CD4-positive, alpha-beta T cell (primary cell): Measurements from ENCODE around the gene UBP1. TPM values are rescaled to one million over a fixed set of nuclear protein-coding genes. Genes with fewer than 3 reads are reported as not detected.

Source experiments
- ATAC-seq: fragments of 200-7000 bp; cut with Tn5 transposase; one replicate; pipeline ENCODE4 v1.10.0; 2022; ENCODE audit warnings: mild to moderate bottlenecking; ENCODE audit not compliant: poor library complexity
- CTCF ChIA-PET: fragments of 350-600 bp; sonication (Branson Sonifier 250); formaldehyde crosslinking; loops from one replicate; lab custom pipeline; 2021; ENCODE audit warnings: antibody characterized with exemption, inconsistent platforms; lab: Charles Lee
- POLR2A ChIA-PET: fragments of 350-600 bp; sonication (Branson Sonifier 250); formaldehyde crosslinking; loops from one replicate; lab custom pipeline; 2021; ENCODE audit warnings: antibody characterized with exemption, inconsistent platforms; lab: Charles Lee
- DNase-seq, 14 experiments: peaks; one replicate each; pipeline ENCODE4 v3.0.0-alpha.2; 2013 to 2020; ENCODE audit warnings: mixed read lengths in 2 of 14
- H3K27ac ChIP-seq, 2 donors: one replicate each; pipeline versions ENCODE4 v1.5.1 to v1.7.0; 2013; ENCODE audit warnings: low read length in 2 of 2, low read depth in 1 of 2, mild to moderate bottlenecking in 1 of 2
- H3K27me3 ChIP-seq, 2 experiments: 1 replicate in 1 of 2; 2 replicates in 1 of 2; pipeline versions ENCODE4 v1.6.1 to v1.7.0; 2013; ENCODE audit warnings: low read length in 2 of 2, control low read depth in 1 of 2, mild to moderate bottlenecking in 1 of 2, moderate library complexity in 1 of 2; ENCODE audit not compliant: insufficient read depth in 2 of 2, control insufficient read depth in 1 of 2
- H3K36me3 ChIP-seq: one replicate; pipeline ENCODE4 v1.6.1; 2013; ENCODE audit warnings: low read length, control low read depth; ENCODE audit not compliant: insufficient read depth
- H3K4me1 ChIP-seq: one replicate; pipeline ENCODE4 v1.6.1; 2013; ENCODE audit warnings: low read length, control low read depth; ENCODE audit not compliant: insufficient read depth
- H3K4me3 ChIP-seq: one replicate; pipeline ENCODE4 v1.5.1; 2013; ENCODE audit warnings: mild to moderate bottlenecking, low read length, moderate library complexity
- H3K9me3 ChIP-seq, 2 experiments: 1 replicate in 1 of 2; 2 replicates in 1 of 2; pipeline versions ENCODE4 v1.6.1 to v1.7.0; 2013; ENCODE audit warnings: low read length in 2 of 2, mild to moderate bottlenecking in 2 of 2, control low read depth in 1 of 2, moderate library complexity in 1 of 2; ENCODE audit not compliant: control insufficient read depth in 1 of 2, insufficient read depth in 1 of 2
- H3K27ac Mint-ChIP-seq: one replicate; pipeline ENCODE4 v1.8.0; 2020; ENCODE audit warnings: mixed read lengths
- H3K27me3 Mint-ChIP-seq: one replicate; pipeline ENCODE4 v1.8.0; 2021; ENCODE audit warnings: mixed read lengths
- H3K36me3 Mint-ChIP-seq: one replicate; pipeline ENCODE4 v1.8.0; 2021; ENCODE audit warnings: low read depth, mixed read lengths
- H3K4me1 Mint-ChIP-seq: one replicate; pipeline ENCODE4 v1.8.0; 2021; ENCODE audit warnings: low read depth, mixed read lengths
- H3K4me3 Mint-ChIP-seq: one replicate; pipeline ENCODE4 v1.8.0; 2020; ENCODE audit warnings: mild to moderate bottlenecking, mixed read lengths
- H3K9me3 Mint-ChIP-seq: one replicate; pipeline ENCODE4 v1.8.0; 2020; ENCODE audit warnings: mixed read lengths
- intact Hi-C, 2 experiments: fragments of 100-400 bp; cut with DNase I in 1 of 2; cut with micrococcal nuclease in 1 of 2; formaldehyde crosslinking; loops; one replicate each; pipeline versions ENCODE4 v1.15.1 to v1.9.0; 2023 to 2025; cut with DNase I, micrococcal nuclease
- total RNA-seq, 174 experiments: library from RNA in 2 of 174; stranded (reverse) in 2 of 174; gene quantifications; one replicate each; pipeline ENCODE4 v1.2.3 and lab custom pipeline; 2021 to 2026
- TF ChIP-seq, protein P1 (sequence below): fragments of 200-600 bp; IDR thresholded peaks from one replicate; pipeline ENCODE4 v1.8.0; 2022; ENCODE audit warnings: antibody characterized with exemption, mild to moderate bottlenecking

The UBP1 gene
- total RNA-seq, 2 experiments from 2014 or later = 59.5 to 61.6 TPM

DNA sequence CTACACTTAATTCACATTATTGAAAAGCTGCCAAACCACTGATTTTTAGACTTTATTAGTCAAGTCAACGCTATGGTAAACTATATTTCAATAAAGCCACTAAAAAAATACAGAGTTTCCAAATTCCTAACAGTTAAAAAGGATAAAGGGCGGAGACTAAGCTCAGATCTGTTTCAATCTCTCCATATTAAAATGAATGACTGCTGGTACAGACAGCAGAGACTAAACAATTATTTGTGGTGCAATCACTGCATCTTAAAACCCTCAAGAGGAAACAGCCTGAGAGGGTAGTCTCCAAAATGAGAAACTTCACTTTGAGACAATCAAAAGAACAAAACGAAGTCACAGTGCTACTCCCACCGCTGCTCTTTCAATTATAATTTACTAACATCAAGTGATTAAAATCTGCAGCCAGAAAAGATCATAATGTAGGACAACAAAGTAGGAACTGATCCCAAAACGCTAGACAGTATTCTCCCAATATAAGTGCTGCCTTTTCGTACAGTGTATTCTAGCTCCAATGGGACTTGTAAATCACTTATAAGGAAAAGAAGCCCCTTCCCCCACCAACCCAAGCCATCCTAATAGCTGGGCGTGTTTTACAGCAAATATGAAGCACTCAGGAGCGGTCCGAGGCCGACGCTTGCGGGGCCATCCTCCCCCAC, 1.2 kb downstream of the UBP1 start:
- H3K4me1 ChIP-seq = peaks cover 30% of the 10 kb centered on the region
- H3K9me3 Mint-ChIP-seq = no peaks in the 10 kb centered on the region
- peaks cover 62% of the 10 kb centered on the region for H3K4me1 Mint-ChIP-seq
- H3K27ac ChIP-seq = peak overlapping the region; percentile 57 to 60
- H3K9me3 ChIP-seq = no peaks in the 10 kb centered on the region
- no peak for ATAC-seq
- H3K36me3 Mint-ChIP-seq = peaks cover 23% of the 10 kb centered on the region
- no peaks in the 10 kb centered on the region for H3K27me3 Mint-ChIP-seq
- H3K4me3 ChIP-seq = peak overlapping the region; percentile 60
- ChIA-PET POLR2A (interaction anchor here (0.5 to 1.6 kb wide), 4 partner anchors 10 to 359 kb away, joined by 3 to 5 read pairs (median 4); partner anchors contain the start of gene PDCD6IP), CTCF (no interaction called here)
- peak overlapping the region; percentile 95 for H3K27ac Mint-ChIP-seq
- DNase-seq = peak in 3 of 14 experiments; percentile 27 to 44 (median 38)
- H3K4me3 Mint-ChIP-seq = peak overlapping the region; percentile 93
- no peaks in the 10 kb centered on the region for H3K27me3 ChIP-seq
- intact Hi-C loops = loop anchor here (5.0 kb wide), 2 partner anchors 278 to 322 kb away; partner anchors contain the start of gene CLASP2 (in 1 of the 2)
- TF ChIP-seq, protein P1, sequence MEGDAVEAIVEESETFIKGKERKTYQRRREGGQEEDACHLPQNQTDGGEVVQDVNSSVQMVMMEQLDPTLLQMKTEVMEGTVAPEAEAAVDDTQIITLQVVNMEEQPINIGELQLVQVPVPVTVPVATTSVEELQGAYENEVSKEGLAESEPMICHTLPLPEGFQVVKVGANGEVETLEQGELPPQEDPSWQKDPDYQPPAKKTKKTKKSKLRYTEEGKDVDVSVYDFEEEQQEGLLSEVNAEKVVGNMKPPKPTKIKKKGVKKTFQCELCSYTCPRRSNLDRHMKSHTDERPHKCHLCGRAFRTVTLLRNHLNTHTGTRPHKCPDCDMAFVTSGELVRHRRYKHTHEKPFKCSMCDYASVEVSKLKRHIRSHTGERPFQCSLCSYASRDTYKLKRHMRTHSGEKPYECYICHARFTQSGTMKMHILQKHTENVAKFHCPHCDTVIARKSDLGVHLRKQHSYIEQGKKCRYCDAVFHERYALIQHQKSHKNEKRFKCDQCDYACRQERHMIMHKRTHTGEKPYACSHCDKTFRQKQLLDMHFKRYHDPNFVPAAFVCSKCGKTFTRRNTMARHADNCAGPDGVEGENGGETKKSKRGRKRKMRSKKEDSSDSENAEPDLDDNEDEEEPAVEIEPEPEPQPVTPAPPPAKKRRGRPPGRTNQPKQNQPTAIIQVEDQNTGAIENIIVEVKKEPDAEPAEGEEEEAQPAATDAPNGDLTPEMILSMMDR = no peak
- no peaks in the 10 kb centered on the region for H3K36me3 ChIP-seq

DNA sequence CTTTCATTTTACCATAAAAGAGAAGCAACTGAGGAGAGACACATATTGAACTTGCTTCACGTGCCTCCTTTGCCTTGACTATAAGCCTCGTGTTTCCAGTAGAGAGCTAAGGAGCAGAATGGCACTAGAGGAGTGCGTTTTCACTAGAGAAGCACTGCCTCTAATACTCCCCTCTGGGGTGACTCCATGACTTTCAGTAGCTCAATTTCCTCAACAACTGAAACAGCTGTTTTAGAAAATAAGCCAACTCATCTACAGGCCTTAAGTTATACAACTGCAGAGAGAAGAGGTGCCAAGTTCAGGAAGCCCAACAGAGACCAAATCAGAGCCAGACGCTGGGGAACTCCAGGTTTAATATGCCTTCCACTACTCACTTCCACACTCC, 1.9 kb downstream of the UBP1 start:
- Histone ChIP-seq H3K4me3 (peak overlapping the region; percentile 60), H3K27me3 (no peaks in the 10 kb centered on the region), H3K4me1 (peaks cover 36% of the 10 kb centered on the region), H3K27ac (peak overlapping the region; percentile 8 to 26), H3K9me3 (no peaks in the 10 kb centered on the region), H3K36me3 (no peaks in the 10 kb centered on the region)
- DNase-seq = peak in 3 of 14 experiments; percentile 30 to 55 (median 55)
- Mint-ChIP-seq H3K4me1 (peaks cover 69% of the 10 kb centered on the region), H3K27ac (peak overlapping the region; percentile 95), H3K9me3 (no peaks in the 10 kb centered on the region), H3K4me3 (peak overlapping the region; percentile 93), H3K36me3 (peaks cover 27% of the 10 kb centered on the region), H3K27me3 (no peaks in the 10 kb centered on the region)
- TF ChIP-seq, protein P1 = no peak
- no peak for ATAC-seq
- intact Hi-C loops = loop anchor here (5.0 kb wide), 2 partner anchors 279 to 321 kb away; partner anchors contain the start of gene CLASP2 (in 1 of the 2)
- ChIA-PET CTCF (no interaction called here), POLR2A (interaction anchor here (0.5 to 1.6 kb wide), 5 partner anchors 9 to 360 kb away, joined by 3 to 5 read pairs (median 3); partner anchors contain the start of gene PDCD6IP)

DNA sequence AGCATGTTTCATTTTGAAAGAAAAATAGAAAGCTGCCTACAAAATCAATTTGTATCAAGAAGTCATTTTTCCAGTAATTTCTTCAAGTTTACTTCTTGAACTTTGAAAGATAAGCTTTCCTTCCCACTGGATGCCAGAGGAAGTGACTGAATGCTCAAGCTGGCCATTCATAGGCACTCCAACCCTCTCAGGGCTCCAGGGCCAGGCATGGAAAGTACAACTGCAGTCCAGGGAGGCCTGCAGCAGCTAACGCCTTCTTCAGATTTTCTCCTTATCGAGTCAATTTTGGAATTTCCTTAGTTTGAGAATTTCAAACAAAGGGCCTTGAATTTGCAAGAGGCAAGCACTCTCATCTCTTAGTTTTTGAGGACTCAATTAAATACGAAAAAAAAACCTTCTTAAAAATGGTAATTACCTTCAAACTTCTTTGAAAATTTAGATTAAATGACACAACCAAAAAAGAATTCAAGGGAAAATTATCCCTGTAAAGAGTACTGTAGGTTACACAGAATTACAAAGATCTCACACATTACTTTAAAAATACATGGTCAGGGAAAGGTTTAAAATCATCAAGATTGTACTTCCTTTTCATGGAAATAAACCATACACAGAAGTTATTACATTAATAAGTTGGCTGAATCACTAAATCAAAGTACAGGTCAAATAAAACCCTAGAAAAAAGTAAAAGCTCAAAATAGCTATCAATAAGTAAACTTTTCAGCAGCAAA, 2.5 kb downstream of the UBP1 start:
- H3K9me3 Mint-ChIP-seq = no peaks in the 10 kb centered on the region
- peaks cover 70% of the 10 kb centered on the region for H3K4me1 Mint-ChIP-seq
- peak overlapping the region; percentile 60 for H3K4me3 ChIP-seq
- intact Hi-C loops = loop anchor here (5.0 kb wide), 2 partner anchors 280 to 320 kb away; partner anchors contain the start of gene CLASP2 (in 1 of the 2)
- DNase-seq (no peak), ATAC-seq (no peak)
- no peaks in the 10 kb centered on the region for H3K36me3 ChIP-seq
- H3K27me3 ChIP-seq = no peaks in the 10 kb centered on the region
- H3K27me3 Mint-ChIP-seq = no peaks in the 10 kb centered on the region
- H3K4me1 ChIP-seq = peaks cover 40% of the 10 kb centered on the region
- CTCF ChIA-PET = no interaction called here
- peaks cover 27% of the 10 kb centered on the region for H3K36me3 Mint-ChIP-seq
- H3K9me3 ChIP-seq = no peaks in the 10 kb centered on the region
- H3K27ac Mint-ChIP-seq = peak overlapping the region; percentile 95
- H3K27ac ChIP-seq = no peak overlapping the region
- TF ChIP-seq, protein P1 = no peak
- POLR2A ChIA-PET = interaction anchor here (1.0 to 1.5 kb wide), 2 partner anchors 277 to 361 kb away, joined by 3 to 5 read pairs; partner anchors contain the start of gene PDCD6IP
- H3K4me3 Mint-ChIP-seq = peak overlapping the region; percentile 93
